AG09309 (cell line): Measurements from ENCODE around the gene WWTR1.

Source experiments
- DNase-seq: peaks from one replicate; pipeline ENCODE4 v3.0.0-alpha.2; 2010; ENCODE audit warnings: low read depth
- H3K4me3 ChIP-seq: 2 replicates; pipeline ENCODE4 v1.5.1; 2011; ENCODE audit warnings: mild to moderate bottlenecking, low read depth, low read length, moderate library complexity; ENCODE audit not compliant: control insufficient read depth
- TF ChIP-seq, protein P1 (sequence below): IDR thresholded peaks from 2 replicates; pipeline ENCODE4 v1.5.1; 2011; ENCODE audit warnings: mild to moderate bottlenecking, low read depth, low read length, inconsistent platforms; ENCODE audit not compliant: insufficient read depth, control insufficient read depth; ENCODE audit errors: missing control alignments

The WWTR1 gene

DNA sequence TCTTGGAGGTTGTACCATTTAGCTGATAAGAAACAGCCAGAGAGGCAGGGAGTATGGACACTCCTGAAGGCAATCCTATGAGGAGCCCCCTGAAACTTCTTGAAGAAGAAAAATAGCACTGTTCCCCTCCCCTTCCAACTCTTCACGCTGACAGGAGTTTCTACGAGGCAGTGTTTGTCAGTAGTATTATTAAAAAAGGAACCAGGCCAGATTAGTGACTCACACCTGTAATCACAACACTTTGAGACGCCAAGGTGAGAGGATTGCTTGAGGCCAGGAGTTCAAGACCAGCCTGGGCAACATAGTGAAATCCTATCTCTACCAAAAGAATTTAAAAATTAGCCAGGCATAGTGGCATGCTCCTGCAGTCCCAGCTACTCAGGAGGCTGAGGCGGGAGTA, 38.7 kb downstream of the WWTR1 start:
- TF ChIP-seq, protein P1, sequence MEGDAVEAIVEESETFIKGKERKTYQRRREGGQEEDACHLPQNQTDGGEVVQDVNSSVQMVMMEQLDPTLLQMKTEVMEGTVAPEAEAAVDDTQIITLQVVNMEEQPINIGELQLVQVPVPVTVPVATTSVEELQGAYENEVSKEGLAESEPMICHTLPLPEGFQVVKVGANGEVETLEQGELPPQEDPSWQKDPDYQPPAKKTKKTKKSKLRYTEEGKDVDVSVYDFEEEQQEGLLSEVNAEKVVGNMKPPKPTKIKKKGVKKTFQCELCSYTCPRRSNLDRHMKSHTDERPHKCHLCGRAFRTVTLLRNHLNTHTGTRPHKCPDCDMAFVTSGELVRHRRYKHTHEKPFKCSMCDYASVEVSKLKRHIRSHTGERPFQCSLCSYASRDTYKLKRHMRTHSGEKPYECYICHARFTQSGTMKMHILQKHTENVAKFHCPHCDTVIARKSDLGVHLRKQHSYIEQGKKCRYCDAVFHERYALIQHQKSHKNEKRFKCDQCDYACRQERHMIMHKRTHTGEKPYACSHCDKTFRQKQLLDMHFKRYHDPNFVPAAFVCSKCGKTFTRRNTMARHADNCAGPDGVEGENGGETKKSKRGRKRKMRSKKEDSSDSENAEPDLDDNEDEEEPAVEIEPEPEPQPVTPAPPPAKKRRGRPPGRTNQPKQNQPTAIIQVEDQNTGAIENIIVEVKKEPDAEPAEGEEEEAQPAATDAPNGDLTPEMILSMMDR, result no peak
- no peak overlapping the region for H3K4me3 ChIP-seq
- DNase-seq, result no peak

DNA sequence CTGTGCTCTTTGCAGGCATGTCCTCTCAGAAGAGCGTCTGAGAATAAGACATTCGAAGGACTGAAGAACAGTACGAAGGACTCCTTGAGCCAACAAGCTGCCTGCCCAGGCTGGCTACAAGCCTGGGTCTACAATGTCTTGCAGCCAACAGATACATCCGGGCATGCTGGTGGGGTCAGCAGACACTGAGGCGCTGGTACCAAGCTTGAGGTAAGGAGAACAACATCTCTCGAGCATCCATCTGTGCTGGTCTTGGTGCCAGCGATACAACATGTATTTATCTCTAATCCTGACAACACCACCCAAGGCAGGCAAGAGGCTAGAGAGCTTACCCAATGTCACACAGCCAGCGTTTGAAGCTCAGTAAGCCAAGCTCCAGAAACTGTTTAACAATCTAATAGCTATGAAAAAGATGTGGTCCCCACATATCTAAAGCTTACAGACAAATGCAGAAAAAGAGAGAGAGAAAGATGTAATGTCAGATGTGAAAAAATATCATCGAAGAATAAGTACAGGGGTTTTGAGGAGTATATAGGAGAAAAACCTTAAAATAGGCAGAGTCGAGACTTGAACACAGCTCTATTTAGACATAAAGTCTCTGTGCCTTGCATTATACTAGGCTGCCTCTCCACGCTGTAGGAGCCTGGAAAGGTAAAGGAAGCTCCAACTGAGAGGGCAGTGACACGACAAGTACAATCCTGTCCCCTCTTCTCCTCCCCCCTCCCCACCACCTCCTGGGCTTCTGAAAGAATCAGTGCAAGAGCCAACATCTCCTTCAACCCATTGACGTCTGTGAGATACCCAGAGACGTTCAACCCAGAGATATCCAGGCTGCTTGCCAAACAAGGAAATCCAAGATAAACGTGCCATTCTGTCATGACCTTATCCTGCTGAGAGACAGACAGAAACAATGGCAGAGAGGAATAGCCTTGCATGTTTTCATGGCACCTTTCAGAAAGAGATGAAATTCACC, 39.4 kb downstream of the WWTR1 start:
- TF ChIP-seq, protein P1, result no peak
- no peak for DNase-seq
- H3K4me3 ChIP-seq, result no peak overlapping the region

DNA sequence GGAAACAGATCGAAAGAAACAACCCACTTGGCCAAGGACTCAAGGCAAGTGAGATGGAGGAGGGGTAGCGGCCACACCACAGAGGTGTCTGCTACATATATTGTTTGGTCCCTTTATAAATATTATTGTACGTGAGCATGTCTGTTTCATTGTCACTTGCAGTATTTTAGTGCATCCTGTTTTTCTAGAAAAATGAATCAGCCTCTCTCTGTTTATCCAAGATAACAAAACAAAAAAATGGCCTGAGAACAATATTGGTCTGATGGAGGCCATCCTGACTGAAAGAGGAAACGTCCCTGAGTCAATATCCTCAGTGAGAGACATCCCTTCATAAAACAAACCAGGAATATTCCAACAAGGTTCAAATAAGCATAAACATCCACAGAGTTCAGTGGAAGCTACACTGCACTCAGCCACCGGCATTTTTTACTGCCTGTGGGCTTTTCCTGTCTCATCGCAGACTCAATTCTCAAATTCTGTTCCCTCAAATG, 42.0 kb downstream of the WWTR1 start:
- TF ChIP-seq, protein P1, result no peak
- no peak for DNase-seq
- no peak overlapping the region for H3K4me3 ChIP-seq

DNA sequence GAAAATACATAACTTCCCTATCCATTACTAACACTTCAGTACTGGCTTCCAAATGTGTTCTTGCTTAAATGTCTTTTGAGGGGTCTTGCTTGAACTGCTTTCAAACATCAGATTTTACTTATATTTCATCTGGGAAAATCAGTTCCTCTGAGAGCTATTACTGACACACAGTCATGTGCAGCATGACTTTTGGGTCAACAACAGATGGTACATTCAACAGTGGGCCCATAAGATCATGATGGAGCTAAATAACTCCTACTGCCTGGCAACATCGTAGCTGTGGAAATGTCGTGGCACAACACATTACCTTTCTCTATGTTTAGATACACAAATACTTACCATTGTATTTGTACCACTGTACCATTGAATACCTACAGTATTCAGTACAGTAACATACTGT, 43.8 kb downstream of the WWTR1 start:
- TF ChIP-seq, protein P1, result no peak
- no peak overlapping the region for H3K4me3 ChIP-seq
- DNase-seq, result no peak

DNA sequence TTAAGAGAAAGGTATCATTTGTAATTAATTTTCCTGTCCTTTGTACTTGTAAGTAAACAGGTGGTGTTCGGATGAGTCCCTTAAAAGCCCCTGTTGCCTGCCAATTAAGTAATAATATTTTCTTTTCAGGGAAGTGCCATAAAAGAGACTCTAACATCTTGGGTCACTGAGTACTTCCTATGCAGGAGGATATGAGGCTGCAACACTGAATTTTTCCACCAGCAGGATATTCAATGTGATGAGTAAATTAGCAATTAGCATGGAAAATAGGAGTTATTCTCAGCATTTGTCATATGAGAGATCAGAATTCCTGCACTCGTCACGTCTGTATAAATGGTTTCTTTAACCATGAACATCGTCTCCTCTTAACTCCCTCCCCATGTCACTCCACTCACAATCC, 45.4 kb downstream of the WWTR1 start:
- TF ChIP-seq, protein P1, result no peak
- DNase-seq, result no peak
- no peak overlapping the region for H3K4me3 ChIP-seq

DNA sequence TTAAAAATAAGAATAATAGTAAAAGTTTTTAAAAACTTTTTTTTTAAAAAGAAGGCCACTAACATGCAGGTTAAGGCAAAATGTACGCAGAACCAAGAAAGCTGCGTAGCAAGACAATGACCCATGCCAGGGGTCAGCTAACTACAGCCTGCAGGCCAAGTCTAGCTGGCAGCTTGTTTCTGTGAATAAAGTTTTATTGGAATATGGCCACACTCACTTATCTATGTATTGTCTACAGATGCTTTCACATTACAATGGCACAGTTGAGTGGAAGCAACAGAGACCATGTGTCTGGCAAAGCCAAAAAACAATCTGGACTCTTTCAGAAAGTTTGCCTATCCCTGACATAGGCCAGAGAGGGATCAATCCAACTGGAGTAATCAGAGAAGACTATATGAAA, 46.7 kb downstream of the WWTR1 start:
- H3K4me3 ChIP-seq, result no peak overlapping the region
- TF ChIP-seq, protein P1, result no peak

More for the DNA sequence above, 46.7 kb downstream of the WWTR1 start:
- no peak for DNase-seq
